Frontal cortex (tissue), 4 donors: ENCODE data around the gene ZMYND8. TPM values are rescaled to one million over a fixed set of nuclear protein-coding genes. Genes with fewer than 3 reads are reported as not detected.
"Not testable (repeated sequence)": the region's sequence is repeated elsewhere in the genome, so short reads cannot be mapped to it uniquely, and the experiment has no call there.

Experiments
- DNase-seq, 2 donors: peaks; one replicate each; pipeline ENCODE4 v3.0.0; 2012; ENCODE audit warnings: low spot score in 2 of 2
- FAIRE-seq: peaks from 2 replicates; lab custom pipeline; 2012; peaks lifted over from hg19 to GRCh38; lab: Jason Lieb, UNC
- total RNA-seq: library from RNA; depleted of rRNA; stranded (reverse); fragments of >200 nt; gene quantifications from one replicate; pipeline ENCODE4 v1.2.3, GENCODE V29; 2014
- donor health status: control.
- donor health status: control.
- donor health status: control.

Gene ZMYND8
- total RNA-seq: 36.7 TPM

- peak in 1 of 2 donors; percentile 52 for DNase-seq
- FAIRE-seq: no peak
Observed at GRCh38 chr20:47356526-47357295, at the start of gene ZMYND8. ZMYND8 (minus strand) TSS chr20:47356699; CDS start chr20:47356670, 29 bp downstream.

GRCh38 chr20:47405775-47406325 is 49.4 kb upstream of the ZMYND8 start:
- FAIRE-seq (no peak), DNase-seq (no peak)

DNA sequence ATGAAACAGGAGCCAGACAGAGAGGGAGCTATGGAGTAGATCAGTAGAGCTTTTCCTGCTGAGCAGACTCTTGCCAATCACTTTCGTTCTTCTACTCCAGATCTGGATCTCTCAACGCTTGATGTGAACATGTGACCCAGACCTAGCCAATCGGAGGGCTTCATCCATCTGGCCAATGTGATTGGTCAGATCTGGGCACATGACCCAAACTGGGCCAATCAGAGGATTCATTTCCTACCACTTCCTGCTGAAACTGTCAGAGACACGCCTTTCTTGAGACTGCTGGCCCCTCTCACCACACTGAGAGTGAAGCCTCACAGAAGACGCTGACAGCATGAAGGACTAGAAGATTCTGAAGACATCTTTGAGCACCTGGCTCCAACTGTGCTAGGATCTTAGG is 44.2 kb upstream of the ZMYND8 start:
- DNase-seq (no peak), FAIRE-seq (no peak)

DNA sequence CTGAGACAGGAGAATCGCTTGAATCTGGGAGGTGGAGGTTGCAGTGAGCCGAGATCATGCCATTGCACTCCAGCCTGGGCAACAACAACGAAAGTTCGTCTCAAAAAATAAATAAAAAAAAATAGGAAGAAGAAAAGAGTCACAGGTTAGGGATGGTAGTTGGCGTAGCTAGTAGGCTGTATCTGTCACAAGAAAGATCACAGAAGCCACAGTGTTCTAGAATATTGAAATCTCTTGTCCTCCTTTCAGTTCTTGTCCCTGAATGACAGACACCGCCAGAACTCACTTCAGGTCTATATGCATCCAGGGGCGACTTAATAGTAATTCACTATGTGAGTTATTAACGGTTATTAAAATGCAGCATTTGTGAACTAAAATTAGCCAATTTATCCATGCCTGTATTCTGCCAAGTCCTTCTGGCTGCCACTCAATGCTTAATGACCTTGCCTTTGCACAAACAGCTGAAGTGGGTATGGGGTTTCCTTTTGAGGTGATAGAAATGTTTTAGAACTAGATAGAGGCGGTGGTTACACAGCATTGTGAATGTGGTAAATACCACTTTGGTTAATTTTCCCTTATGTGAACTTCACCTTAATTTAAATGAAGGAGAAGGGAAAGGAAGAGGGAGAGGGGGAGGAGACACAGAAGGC is 41.3 kb upstream of the ZMYND8 start:
- DNase-seq (no peak), FAIRE-seq (no peak)

DNA sequence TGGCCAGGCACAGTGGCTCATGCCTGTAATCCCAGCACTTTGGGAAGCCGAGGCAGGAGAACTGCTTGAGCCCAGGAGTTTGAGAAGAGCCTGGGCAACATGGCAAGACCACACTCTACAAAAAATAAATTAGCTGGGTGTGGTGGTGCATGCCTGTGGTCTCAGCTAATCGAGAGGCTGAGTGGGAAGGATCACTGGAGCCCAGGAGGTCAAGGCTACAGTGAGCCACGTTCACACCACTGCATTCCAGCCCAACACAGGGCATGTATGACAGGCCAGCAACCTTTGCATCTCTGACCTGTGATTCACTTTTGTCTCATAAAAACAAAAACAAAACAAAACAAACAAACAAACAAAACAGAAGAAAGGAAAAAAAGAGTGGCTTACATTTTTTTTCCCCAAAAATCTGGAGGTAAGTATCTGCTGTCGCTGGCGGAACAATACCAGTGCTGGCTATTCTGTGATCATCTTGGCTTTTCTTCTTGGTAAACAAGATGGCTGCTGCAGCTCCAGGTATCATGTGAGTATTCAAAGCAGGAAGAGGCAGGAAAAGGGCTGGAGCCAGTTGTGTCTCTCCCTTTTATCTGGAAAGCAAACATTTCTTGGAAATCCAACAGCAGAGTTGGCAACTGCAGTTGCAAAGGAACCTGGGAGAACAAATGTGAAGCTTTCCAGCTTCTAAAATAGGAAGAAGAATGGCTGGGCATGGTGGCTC is 40.4 kb upstream of the ZMYND8 start:
- FAIRE-seq: no peak
- DNase-seq: no peak

DNA sequence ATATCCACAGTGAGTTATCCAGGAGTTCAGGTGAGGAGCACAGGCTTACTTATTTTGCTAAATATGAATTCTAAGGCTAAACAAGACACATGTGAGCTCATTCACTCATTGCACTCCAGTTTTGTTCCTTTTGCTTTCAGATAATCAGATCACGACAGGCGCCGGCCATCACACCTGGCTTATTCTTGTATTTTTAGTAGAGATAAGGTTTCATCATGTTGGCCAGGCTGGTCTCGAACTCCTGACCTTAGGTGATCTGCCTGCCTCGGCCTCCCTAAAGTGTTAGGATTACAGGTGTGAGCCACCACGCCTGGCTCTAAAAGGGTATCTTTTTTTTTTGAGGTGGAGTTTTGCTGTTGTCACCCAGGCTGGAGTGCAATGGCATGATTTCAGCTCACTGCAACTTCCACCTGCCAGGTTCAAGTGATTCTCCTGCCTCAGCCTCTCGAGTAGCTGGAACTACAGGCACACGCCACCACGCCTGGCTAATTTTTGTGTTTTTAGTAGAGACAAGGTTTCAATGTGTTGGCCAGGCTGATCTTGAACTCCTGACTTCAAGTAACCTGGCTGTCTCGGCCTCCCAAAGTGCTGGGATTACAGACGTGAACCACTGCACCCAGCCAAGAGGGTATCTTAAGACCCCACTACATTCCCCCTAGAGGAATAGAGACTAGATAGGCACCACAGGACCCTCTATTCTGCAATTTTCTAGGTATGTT is 37.5 kb upstream of the ZMYND8 start:
- FAIRE-seq, DNase-seq: not testable (repeated sequence)

GRCh38 chr20:47392721-47393073 is 36.2 kb upstream of the ZMYND8 start:
- FAIRE-seq: no peak
- DNase-seq: no peak

DNA sequence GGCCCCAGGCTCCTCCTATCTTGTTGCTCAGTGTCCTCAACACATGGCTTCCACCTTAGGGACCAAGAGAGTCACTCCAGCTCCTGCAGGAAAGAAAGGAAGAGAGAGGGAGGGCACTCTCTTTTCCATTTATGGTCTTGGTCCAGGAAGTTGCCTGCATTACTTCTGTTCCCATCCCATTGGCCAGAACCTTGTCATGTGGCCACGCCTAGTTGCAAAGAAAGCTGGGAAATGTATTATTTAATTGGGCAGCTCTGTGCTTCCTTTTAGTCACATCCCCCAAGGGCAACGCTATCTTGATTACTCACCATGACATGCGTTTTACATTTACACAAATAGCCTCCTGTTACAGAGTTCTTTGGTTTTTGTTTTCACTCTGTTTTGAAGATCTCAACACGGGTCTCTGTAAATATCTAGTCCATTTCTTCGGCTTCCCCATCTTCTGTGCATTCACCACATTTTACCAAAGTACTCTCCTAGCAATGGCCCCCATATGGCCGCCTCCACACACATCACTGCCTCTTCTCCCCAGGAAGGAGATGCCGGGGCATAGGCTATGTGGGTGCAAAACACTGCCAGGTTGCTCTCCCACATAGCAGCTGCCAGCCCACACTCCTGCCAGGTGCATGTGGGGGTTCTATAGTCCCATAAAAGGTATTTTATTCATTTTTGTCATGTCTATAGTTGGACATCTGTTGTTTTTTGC is 35.7 kb upstream of the ZMYND8 start:
- no peak for DNase-seq

GRCh38 chr20:47391276-47392010 is 34.9 kb upstream of the ZMYND8 start:
- FAIRE-seq (no peak), DNase-seq (no peak)

More for the DNA sequence above, 35.7 kb upstream of the ZMYND8 start:
- no peak for FAIRE-seq

DNA sequence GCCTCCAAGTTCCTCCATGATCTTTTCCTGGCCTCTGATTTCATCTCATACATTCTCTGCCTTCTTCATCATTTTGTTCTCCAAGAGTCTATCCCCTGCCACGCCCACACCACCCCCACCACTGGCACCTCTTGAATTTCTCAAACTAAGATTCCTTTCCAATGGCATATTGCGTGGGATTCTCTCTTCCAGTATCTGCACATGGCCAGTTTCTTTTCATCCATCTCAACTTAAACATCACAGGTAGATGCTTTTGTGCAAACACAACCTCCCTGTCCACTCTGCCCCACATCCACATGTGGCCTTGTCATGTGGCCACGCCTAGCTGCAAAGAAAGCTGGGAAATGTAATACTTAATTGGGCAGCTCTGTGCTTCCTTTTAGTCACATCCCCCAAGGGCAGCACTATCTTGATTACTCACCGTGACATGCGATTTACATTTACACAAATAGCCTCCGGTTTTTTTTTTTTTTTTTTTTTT is 33.4 kb upstream of the ZMYND8 start:
- DNase-seq (no peak), FAIRE-seq (no peak)

DNA sequence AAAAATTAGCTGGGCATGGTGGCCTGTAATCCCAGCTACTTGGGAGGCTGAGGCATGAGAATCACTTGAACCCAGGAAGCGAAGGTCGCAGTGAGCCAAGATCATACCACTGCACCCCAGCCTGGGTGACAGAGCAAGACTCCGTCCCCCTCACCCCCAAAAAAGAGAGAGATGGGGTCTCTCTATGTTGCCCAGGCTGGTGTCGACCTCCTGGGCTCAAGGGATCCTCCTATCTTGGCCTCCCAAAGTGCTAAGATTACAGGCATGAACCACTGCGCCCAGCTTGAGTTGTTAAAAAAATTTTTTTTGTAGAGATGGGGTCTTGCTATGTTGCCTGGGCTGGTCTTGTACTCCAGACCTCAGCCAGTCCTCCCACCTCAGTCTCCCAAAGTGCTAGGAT is 29.5 kb upstream of the ZMYND8 start:
- FAIRE-seq, DNase-seq: not testable (repeated sequence)

GRCh38 chr20:47382746-47383415 is 26.4 kb upstream of the ZMYND8 start:
- no peak for FAIRE-seq
- no peak for DNase-seq

DNA sequence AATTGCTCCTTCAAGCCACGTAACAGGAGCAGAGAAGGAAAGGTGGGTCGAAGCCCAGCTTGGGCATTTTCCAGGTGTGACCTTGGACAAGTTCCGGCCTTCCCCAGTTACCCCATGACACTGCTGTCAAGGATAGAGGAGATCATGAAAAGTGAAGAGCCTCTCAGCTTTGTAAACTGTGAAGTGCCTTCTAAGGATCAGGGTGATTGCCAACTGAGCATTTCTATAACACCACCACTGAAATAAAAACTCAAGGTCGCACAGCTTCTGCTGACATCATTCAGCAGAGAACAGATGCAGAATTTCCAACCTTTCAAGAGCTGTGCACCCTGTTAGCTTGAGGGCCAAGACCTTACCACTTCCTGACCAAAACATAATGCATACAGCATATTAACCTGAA is 24.0 kb upstream of the ZMYND8 start:
- no peak for FAIRE-seq
- DNase-seq: no peak

- FAIRE-seq: no peak
- DNase-seq: no peak
Observed at GRCh38 chr20:47379433-47380150, 23.1 kb upstream of the ZMYND8 start.

GRCh38 chr20:47377122-47377722 is 20.7 kb upstream of the ZMYND8 start:
- FAIRE-seq: no peak
- DNase-seq: no peak

DNA sequence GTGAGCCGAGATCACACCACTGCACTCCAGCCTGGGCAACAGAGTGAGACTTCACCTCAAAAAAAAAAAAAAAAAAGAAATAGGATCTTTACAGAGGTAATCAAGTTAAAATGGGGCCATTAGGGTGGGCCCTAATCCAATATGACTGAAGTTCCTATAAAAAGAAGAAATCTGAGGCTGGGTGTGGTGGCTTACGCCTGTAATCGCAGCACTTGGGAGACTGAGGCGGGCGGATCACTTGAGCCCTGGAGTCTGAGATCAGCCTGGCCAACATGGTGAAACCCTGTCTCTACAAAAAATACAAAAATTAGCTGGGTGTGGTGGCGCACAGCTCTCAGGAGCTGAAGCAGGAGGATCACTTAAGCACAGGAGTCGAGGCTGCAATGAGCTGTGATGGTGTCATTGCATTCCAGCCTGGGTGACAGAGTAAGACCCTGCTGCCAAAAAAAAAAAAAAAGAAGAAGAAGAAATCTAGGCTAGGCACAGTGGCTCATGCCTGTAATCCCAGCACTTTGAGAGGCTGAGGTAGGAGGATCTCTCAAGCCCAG is 19.7 kb upstream of the ZMYND8 start:
- not testable (repeated sequence) for DNase-seq, FAIRE-seq

- FAIRE-seq, DNase-seq: not testable (repeated sequence)
Observed at GRCh38 chr20:47374121-47374520, 17.6 kb upstream of the ZMYND8 start.
